Stimulated activated CD4-positive, alpha-beta T cell treated with anti-CD3 and anti-CD28 coated beads, TNF-alpha, amount 100 ng/mL, for 1 hour (primary cell): ENCODE results near the gene HOXD12.

Experiments used
- DNase-seq, 3 donors: peaks; one replicate each; pipeline ENCODE4 v3.0.0-alpha.2; 2020; ENCODE audit warnings: low read depth in 3 of 3, low spot score in 1 of 3

HOXD12 gene

GRCh38 chr2:176105078-176105729 is 5.6 kb downstream of the HOXD12 start:
- DNase-seq: no peak

GRCh38 chr2:176105730-176106580 is 6.4 kb downstream of the HOXD12 start:
- DNase-seq: no peak

DNA sequence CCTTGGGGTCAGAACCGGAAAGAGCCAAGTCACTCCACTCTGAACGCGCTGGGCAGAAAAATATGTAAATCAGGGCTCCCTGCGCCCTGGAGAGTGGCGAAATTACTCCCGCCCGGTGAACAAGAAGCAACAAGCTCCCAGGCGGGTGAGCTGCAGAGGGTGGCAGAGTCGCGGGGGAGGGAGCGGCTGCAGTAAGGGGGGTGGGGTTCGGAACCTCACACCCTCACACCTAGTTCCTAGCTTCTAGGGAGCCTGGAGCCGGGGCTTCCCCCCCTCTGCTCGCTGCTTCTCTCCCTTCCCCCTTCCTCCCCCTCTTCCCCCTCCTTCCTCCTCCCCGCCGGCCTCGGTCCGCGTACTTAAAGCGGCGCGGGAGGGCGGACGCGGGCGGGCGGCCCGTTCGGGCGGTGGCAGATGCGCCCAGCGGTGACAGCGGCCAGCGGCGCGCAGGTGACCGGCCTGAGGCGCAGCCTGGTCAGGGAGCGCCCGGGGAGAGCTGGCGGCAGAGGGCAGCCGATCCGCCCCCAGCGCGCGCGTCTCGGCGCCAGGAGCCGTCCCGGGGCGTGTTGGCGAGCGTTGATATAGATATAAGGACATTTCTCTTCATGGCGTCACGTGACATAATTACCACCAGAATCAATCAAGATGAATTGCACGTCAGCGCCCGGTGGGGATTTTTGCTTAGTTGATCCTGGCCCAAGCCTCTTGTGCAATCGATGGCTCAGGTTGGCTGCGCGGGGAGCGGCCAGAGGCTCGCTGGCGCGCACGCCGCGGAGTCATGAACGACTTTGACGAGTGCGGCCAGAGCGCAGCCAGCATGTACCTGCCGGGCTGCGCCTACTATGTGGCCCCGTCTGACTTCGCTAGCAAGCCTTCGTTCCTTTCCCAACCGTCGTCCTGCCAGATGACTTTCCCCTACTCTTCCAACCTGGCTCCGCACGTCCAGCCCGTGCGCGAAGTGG is 7.3 kb downstream of the HOXD12 start, which contains the start of gene HOXD11:
Gene HOXD11 (plus strand): TSS at position 700 of the 959 bp plus-strand sequence. CDS start 76 bp downstream, at position 776.
- no peak for DNase-seq

GRCh38 chr2:176107731-176108181 is 8.2 kb downstream of the HOXD12 start:
- DNase-seq: no peak

GRCh38 chr2:176109192-176109901 is 9.8 kb downstream of the HOXD12 start:
- DNase-seq: no peak

- DNase-seq: no peak
Measured at GRCh38 chr2:176109946-176110345, 10.4 kb downstream of the HOXD12 start.

DNA sequence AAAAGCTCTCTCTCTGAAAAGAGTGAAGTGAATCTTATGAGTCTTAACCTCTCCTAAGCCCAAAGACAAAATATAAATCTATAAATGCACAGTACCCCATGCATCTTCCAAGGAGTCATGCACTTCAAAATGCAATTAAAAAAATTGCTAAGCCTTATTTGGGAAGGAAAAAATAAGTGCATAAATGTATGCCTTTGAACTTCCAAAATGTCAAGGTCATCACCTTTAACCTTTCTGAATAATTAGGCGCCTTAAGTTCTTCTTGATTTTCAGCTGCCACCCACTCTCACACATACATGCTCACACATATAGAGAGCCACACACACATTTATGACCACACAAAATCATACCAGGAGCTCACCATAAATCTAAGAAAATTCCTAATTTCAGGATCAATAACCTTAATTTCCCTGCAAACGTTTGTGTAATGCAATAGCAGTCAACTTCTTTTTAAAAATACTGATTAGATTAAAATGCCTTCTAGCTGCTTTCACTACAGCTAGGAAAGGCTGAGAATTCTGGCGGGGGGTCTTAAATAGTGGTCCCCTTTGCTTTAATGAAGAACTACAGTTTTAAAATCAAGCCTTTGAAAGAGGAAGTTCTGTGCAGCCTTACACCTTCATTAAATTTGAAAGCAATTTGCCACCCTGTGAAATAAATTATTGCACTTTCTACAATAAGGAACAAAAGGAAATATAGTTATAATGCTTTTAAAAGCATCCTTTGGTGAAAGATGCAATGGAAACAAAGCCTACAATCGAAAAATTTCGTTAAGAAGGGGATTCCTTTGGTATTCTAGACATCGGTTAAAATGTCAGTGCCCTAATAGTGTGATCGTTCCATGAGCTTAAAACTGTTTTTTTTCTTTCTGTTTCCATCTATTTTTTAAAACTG is 11.1 kb downstream of the HOXD12 start:
- no peak for DNase-seq

DNA sequence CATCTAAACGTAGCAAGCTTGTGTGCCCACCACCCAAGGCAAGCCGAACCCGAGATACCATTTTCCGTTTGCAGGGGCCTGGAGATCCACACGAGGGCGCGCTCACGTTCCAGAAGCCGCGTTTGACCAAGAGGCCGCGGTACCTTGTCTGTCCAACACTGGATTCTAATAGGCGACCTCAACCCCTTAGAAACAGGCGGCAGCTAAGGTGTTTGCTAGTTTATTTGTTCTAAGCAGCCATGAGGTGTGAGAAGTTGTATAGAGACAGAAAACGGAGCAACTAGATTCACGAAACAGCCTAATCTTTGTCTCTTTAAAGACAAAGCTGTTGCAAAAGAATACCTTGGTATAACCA is 11.7 kb downstream of the HOXD12 start:
- no peak for DNase-seq

GRCh38 chr2:176111846-176112374 is 12.3 kb downstream of the HOXD12 start:
- DNase-seq: no peak

DNA sequence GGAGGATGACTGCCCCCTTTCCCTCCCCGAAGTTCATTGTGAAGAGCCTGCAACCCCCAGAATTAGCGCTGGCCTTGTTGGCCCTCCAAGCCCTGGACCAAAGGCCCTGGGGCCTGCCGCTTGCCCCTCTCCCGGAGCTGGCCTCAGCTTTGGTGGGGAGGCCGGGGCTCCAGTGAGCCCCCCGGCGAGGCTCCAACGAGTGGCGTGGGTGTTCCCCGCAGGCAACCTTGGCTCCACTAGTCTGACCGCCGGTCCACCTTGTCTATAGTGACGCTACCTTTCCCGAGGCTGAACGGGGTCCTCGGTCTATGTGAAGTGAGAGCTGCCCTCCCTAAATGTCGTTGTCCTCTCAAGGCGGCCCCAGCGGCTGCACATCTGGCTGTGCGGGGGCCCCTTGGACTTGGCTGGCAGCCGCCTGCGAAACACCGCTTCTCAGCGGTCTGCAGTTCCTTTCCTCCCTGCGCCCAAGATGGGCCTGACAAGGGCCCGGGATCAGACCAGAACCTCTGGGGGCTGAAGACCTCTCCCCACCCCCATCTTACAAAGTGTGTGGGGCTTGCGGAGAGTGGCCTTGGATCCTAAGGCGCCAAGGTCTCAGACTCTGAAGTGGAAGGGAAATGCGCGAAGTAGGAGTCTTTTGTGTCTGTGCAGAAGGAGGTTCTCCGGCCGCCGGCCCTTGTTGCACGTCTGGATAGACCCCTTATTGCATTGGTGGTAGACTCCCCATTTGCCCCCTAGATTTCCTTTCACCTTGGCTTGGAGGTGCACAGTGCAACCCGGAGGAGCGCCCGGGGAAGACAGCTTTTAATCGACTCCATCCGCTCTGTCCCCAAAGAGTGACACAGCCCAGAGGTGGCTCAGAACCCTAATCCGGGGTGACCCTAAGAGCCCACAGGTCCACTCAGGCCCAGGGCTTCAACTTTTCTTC is 13.0 kb downstream of the HOXD12 start:
- DNase-seq: no peak

DNA sequence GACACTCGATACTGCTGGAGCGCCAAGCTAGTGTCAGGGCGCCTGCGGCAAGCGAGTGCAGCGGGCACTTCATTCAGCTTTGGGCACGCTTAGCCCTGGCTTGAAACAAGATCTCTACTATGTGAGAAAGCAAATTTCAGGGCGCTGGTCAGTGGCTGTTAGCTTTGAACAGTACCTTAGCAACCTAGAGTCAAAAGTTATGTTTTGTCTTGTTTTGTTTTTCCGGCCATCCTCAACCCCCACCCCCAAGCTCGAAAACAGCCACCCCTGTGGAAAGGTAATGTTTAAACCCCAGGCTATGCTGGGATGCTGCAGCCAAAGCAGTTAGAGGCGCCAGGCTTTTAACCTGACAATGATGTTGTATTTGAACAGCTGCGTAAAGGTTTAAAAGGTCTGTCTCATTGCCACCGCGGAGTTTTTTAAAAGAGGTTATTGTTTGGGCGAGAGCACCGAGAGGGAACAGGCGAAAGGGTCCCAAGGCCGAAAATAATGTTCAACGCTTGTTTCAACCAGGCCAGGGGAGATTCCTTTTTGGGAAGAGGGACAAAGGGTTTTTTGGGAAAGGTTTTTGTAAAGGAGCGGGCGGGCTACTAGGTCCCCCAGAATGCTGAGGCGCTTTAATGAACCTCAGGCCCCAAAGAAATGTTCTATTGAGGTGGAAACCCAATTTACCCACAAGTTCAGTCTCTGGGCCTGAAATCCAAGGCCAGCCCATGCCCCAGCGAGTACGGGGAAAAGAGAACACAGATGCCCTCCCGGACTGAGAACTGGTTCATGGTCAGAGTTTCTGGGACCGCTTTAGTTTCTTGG is 14.7 kb downstream of the HOXD12 start:
- DNase-seq: no peak

- DNase-seq: no peak
Measured at GRCh38 chr2:176114930-176115625, 15.5 kb downstream of the HOXD12 start.

- DNase-seq: no peak
Measured at GRCh38 chr2:176115883-176116813, 16.6 kb downstream of the HOXD12 start, which contains the start of gene HOXD10. HOXD10 (plus strand) TSS chr2:176116778; CDS start chr2:176116834, 56 bp downstream.

GRCh38 chr2:176117162-176117822 is 17.7 kb downstream of the HOXD12 start:
- DNase-seq: no peak

DNA sequence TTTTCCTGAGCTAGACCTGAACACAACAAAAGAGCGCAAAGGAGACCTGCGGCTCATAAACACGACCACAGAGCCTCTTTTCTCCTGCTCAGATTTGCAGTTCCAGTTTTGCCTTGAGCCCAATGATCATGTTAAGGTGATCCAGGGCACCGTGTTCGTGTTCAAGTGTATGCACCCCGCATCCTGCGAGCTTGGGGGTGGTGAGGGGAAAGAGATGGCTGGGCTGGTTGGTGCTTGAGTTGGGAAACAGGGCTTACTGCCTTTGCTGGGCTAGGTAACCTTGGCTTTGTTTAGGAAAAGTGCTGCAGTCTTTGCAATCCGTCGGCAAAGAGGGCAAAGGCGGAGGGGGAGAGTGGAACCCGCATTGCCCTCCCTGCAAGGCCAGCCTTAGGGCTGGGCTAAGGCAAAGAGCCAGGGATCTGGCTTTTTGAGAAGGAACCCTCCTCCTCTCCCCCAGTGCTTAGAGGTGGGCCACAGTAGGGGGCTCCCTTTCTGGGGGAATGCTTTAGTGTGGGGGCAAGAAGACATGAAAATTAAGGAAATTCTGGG is 18.3 kb downstream of the HOXD12 start:
- no peak for DNase-seq
